HepG2 (cell line): ENCODE data around the gene RPS27A. TPM values are rescaled to one million over a fixed set of nuclear protein-coding genes. Genes with fewer than 3 reads are reported as not detected.

Experiments
- BRCA1 ChIP-seq: sonication (generic); formaldehyde crosslinking; IDR thresholded peaks from 2 replicates; pipeline ENCODE4 v1.4.0; 2020; ENCODE audit warnings: missing genetic modification reagents
- FOXM1 ChIP-seq: sonication (generic); formaldehyde crosslinking; IDR thresholded peaks from 2 replicates; pipeline ENCODE4 v1.5.0; 2020; ENCODE audit warnings: missing genetic modification reagents
- GATAD1 ChIP-seq: IDR thresholded peaks from 2 replicates; pipeline ENCODE4 v1.6.1; 2016; ENCODE audit warnings: missing genetic modification reagents, missing compliant biosample characterization
- HOXA5 ChIP-seq: sonication (generic); formaldehyde crosslinking; IDR thresholded peaks from 2 replicates; pipeline ENCODE4 v1.4.0; 2020; ENCODE audit warnings: missing genetic modification reagents
- HOXD1 ChIP-seq: sonication (generic); formaldehyde crosslinking; IDR thresholded peaks from 2 replicates; pipeline ENCODE4 v1.5.0; 2020; ENCODE audit warnings: missing genetic modification reagents
- IRF2 ChIP-seq: IDR thresholded peaks from 2 replicates; pipeline ENCODE4 v1.6.1; 2018; ENCODE audit warnings: missing genetic modification reagents, missing compliant biosample characterization
- STAT5B ChIP-seq: sonication (generic); formaldehyde crosslinking; IDR thresholded peaks from 2 replicates; pipeline ENCODE4 v1.4.0; 2020; ENCODE audit warnings: missing genetic modification reagents
- ZNF274 ChIP-seq: sonication (generic); formaldehyde crosslinking; IDR thresholded peaks from 2 replicates; pipeline ENCODE4 v1.5.1; 2020; ENCODE audit warnings: mild to moderate bottlenecking, missing genetic modification reagents
- ZNF558 ChIP-seq: sonication (generic); formaldehyde crosslinking; IDR thresholded peaks from 2 replicates; pipeline ENCODE4 v1.9.0; 2022; ENCODE audit warnings: mild to moderate bottlenecking, missing genetic modification reagents, borderline replicate concordance
- ZNF589 ChIP-seq: sonication (generic); formaldehyde crosslinking; conservative IDR thresholded peaks from 2 replicates; pipeline ENCODE4 v1.8.0; 2022; ENCODE audit warnings: mild to moderate bottlenecking, moderate library complexity, missing genetic modification reagents
- ZNF670 ChIP-seq: sonication (generic); formaldehyde crosslinking; IDR thresholded peaks from 2 replicates; pipeline ENCODE4 v1.8.0; 2022; ENCODE audit warnings: mild to moderate bottlenecking, missing genetic modification reagents, borderline replicate concordance
- ZNF746 ChIP-seq: sonication (generic); formaldehyde crosslinking; IDR thresholded peaks from 2 replicates; pipeline ENCODE4 v1.8.0; 2022; ENCODE audit warnings: mild to moderate bottlenecking, missing genetic modification reagents
- ZNF768 ChIP-seq: sonication (generic); formaldehyde crosslinking; IDR thresholded peaks from 2 replicates; pipeline ENCODE4 v1.4.0; 2020; ENCODE audit warnings: missing genetic modification reagents
- ZNF780A ChIP-seq: sonication (generic); formaldehyde crosslinking; IDR thresholded peaks from 2 replicates; pipeline ENCODE4 v1.8.0; 2022; ENCODE audit warnings: mild to moderate bottlenecking, missing genetic modification reagents, moderate library complexity
- ZNF790 ChIP-seq: sonication (generic); formaldehyde crosslinking; IDR thresholded peaks from 2 replicates; pipeline ENCODE4 v1.8.0; 2022; ENCODE audit warnings: missing genetic modification reagents, mild to moderate bottlenecking, borderline replicate concordance
- polyA plus RNA-seq, 8 experiments: library from polyadenylated mRNA; depleted of rRNA in 3 of 8; stranded (reverse) in 7 of 8; unstranded in 1 of 8; fragments of >200 nt; fragmentation: Illumina TruSeq in 4 of 8; extraction: Trizol in 4 of 8; gene quantifications; 2 replicates each; pipeline versions ENCODE4 v1.2.1 to v1.2.3, GENCODE V29; 2011 to 2016; ENCODE audit warnings: low read depth in 4 of 8, missing spikeins in 1 of 8, mixed read lengths in 1 of 8; ENCODE audit not compliant: insufficient read depth in 1 of 8
- total RNA-seq, 5 experiments: library from RNA; depleted of rRNA; stranded (reverse); fragments of >200 nt; fragmentation: Illumina TruSeq; extraction: Trizol; gene quantifications; 2 replicates each; pipeline ENCODE4 v1.2.3, GENCODE V29; 2016; ENCODE audit warnings: low read depth in 1 of 5
- TF ChIP-seq, protein P1 (sequence below): sonication (generic); formaldehyde crosslinking; IDR thresholded peaks from 2 replicates; pipeline ENCODE4 v1.4.0; 2020; ENCODE audit warnings: low read depth, missing genetic modification reagents
- TF ChIP-seq, protein P2 (sequence below): sonication (generic); formaldehyde crosslinking; IDR thresholded peaks from 2 replicates; pipeline ENCODE4 v1.8.0; 2022; ENCODE audit warnings: mild to moderate bottlenecking, missing genetic modification reagents
- TF ChIP-seq, protein P3 (sequence below): sonication (generic); formaldehyde crosslinking; IDR thresholded peaks from 2 replicates; pipeline ENCODE4 v1.5.0; 2020; ENCODE audit warnings: mild to moderate bottlenecking, missing genetic modification reagents, moderate library complexity
- TF ChIP-seq, protein P4 (sequence below): sonication (generic); formaldehyde crosslinking; IDR thresholded peaks from 2 replicates; pipeline ENCODE4 v1.4.0; 2020; ENCODE audit warnings: missing genetic modification reagents, borderline replicate concordance
- TF ChIP-seq, protein P5 (sequence below): IDR thresholded peaks from 2 replicates; pipeline ENCODE4 v1.6.1; 2016; ENCODE audit warnings: low read depth, control low read depth

RPS27A gene
- total and polyA plus RNA-seq, 2 of the 13 experiments (the other 11 are each of a cell fraction or from before 2014, with no cell fraction given), result 2,779 to 3,269 TPM

DNA sequence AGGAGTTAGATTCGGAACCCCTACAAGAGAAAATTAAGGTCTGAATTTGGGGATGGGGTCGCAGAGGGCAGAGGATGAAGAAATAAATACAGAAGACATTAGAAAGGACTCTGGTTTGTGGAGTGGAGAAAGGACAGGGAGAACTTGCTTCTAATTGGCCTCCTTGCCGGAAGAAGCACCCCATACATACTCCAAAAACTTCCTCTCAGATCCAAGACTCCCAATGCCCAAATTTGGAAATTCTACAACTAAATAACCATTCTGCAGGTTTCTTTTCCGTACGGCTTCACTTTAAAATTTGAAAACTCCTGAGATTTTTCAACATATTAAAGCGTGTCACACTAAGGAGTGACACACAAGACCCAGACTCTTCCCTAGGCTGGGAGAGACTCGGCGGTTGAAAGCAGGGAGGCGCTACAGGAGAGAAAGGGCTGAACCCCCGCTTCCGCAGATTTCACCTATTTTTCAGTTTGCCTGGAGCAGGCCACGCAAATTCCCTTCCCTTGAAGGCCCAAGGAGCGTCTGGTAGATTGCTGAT is 873 bp upstream of the RPS27A start (continued):
- TF ChIP-seq FOXM1 (CRISPR knock-in tag) (no peak), ZNF558 (no peak), HOXA5 (CRISPR knock-in tag) (no peak), ZNF780A (CRISPR knock-in tag) (no peak), STAT5B (CRISPR knock-in tag) (no peak), ZNF670 (CRISPR knock-in tag) (0 out of 2 replicates have a peak, but pooled peaks have one; percentile 14), ZNF790 (CRISPR knock-in tag) (no peak), ZNF768 (no peak), ZNF746 (CRISPR knock-in tag) (no peak), GATAD1 (CRISPR knock-in tag) (no peak), ZNF589 (CRISPR knock-in tag) (no peak), HOXD1 (CRISPR knock-in tag) (no peak), IRF2 (CRISPR knock-in tag) (no peak), BRCA1 (CRISPR knock-in tag) (0 out of 2 replicates have a peak, but pooled peaks have one; percentile 48), ZNF274 (CRISPR knock-in tag) (no peak)
- TF ChIP-seq, protein P1, sequence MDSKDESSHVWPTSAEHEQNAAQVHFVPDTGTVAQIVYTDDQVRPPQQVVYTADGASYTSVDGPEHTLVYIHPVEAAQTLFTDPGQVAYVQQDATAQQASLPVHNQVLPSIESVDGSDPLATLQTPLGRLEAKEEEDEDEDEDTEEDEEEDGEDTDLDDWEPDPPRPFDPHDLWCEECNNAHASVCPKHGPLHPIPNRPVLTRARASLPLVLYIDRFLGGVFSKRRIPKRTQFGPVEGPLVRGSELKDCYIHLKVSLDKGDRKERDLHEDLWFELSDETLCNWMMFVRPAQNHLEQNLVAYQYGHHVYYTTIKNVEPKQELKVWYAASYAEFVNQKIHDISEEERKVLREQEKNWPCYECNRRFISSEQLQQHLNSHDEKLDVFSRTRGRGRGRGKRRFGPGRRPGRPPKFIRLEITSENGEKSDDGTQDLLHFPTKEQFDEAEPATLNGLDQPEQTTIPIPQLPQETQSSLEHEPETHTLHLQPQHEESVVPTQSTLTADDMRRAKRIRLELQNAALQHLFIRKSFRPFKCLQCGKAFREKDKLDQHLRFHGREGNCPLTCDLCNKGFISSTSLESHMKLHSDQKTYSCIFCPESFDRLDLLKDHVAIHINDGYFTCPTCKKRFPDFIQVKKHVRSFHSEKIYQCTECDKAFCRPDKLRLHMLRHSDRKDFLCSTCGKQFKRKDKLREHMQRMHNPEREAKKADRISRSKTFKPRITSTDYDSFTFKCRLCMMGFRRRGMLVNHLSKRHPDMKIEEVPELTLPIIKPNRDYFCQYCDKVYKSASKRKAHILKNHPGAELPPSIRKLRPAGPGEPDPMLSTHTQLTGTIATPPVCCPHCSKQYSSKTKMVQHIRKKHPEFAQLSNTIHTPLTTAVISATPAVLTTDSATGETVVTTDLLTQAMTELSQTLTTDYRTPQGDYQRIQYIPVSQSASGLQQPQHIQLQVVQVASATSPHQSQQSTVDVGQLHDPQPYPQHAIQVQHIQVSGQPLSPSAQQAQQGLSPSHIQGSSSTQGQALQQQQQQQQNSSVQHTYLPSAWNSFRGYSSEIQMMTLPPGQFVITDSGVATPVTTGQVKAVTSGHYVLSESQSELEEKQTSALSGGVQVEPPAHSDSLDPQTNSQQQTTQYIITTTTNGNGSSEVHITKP (CRISPR knock-in tag), result no peak
- TF ChIP-seq, protein P2, sequence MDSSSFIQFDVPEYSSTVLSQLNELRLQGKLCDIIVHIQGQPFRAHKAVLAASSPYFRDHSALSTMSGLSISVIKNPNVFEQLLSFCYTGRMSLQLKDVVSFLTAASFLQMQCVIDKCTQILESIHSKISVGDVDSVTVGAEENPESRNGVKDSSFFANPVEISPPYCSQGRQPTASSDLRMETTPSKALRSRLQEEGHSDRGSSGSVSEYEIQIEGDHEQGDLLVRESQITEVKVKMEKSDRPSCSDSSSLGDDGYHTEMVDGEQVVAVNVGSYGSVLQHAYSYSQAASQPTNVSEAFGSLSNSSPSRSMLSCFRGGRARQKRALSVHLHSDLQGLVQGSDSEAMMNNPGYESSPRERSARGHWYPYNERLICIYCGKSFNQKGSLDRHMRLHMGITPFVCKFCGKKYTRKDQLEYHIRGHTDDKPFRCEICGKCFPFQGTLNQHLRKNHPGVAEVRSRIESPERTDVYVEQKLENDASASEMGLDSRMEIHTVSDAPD (CRISPR knock-in tag), result 0 out of 2 replicates have a peak, but pooled peaks have one; percentile 32
- TF ChIP-seq, protein P3, sequence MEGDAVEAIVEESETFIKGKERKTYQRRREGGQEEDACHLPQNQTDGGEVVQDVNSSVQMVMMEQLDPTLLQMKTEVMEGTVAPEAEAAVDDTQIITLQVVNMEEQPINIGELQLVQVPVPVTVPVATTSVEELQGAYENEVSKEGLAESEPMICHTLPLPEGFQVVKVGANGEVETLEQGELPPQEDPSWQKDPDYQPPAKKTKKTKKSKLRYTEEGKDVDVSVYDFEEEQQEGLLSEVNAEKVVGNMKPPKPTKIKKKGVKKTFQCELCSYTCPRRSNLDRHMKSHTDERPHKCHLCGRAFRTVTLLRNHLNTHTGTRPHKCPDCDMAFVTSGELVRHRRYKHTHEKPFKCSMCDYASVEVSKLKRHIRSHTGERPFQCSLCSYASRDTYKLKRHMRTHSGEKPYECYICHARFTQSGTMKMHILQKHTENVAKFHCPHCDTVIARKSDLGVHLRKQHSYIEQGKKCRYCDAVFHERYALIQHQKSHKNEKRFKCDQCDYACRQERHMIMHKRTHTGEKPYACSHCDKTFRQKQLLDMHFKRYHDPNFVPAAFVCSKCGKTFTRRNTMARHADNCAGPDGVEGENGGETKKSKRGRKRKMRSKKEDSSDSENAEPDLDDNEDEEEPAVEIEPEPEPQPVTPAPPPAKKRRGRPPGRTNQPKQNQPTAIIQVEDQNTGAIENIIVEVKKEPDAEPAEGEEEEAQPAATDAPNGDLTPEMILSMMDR (CRISPR knock-in tag), result no peak
- TF ChIP-seq, protein P4, sequence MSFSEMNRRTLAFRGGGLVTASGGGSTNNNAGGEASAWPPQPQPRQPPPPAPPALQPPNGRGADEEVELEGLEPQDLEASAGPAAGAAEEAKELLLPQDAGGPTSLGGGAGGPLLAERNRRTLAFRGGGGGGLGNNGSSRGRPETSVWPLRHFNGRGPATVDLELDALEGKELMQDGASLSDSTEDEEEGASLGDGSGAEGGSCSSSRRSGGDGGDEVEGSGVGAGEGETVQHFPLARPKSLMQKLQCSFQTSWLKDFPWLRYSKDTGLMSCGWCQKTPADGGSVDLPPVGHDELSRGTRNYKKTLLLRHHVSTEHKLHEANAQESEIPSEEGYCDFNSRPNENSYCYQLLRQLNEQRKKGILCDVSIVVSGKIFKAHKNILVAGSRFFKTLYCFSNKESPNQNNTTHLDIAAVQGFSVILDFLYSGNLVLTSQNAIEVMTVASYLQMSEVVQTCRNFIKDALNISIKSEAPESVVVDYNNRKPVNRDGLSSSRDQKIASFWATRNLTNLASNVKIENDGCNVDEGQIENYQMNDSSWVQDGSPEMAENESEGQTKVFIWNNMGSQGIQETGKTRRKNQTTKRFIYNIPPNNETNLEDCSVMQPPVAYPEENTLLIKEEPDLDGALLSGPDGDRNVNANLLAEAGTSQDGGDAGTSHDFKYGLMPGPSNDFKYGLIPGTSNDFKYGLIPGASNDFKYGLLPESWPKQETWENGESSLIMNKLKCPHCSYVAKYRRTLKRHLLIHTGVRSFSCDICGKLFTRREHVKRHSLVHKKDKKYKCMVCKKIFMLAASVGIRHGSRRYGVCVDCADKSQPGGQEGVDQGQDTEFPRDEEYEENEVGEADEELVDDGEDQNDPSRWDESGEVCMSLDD, result no peak
- TF ChIP-seq, protein P5, sequence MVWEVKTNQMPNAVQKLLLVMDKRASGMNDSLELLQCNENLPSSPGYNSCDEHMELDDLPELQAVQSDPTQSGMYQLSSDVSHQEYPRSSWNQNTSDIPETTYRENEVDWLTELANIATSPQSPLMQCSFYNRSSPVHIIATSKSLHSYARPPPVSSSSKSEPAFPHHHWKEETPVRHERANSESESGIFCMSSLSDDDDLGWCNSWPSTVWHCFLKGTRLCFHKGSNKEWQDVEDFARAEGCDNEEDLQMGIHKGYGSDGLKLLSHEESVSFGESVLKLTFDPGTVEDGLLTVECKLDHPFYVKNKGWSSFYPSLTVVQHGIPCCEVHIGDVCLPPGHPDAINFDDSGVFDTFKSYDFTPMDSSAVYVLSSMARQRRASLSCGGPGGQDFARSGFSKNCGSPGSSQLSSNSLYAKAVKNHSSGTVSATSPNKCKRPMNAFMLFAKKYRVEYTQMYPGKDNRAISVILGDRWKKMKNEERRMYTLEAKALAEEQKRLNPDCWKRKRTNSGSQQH (CRISPR knock-in tag), result no peak
